ENCODE results near the gene GSTM4.
"Not testable (repeated sequence)": the region's sequence is repeated elsewhere in the genome, so short reads cannot be mapped to it uniquely, and the experiment has no call there.

Gene GSTM4

DNA sequence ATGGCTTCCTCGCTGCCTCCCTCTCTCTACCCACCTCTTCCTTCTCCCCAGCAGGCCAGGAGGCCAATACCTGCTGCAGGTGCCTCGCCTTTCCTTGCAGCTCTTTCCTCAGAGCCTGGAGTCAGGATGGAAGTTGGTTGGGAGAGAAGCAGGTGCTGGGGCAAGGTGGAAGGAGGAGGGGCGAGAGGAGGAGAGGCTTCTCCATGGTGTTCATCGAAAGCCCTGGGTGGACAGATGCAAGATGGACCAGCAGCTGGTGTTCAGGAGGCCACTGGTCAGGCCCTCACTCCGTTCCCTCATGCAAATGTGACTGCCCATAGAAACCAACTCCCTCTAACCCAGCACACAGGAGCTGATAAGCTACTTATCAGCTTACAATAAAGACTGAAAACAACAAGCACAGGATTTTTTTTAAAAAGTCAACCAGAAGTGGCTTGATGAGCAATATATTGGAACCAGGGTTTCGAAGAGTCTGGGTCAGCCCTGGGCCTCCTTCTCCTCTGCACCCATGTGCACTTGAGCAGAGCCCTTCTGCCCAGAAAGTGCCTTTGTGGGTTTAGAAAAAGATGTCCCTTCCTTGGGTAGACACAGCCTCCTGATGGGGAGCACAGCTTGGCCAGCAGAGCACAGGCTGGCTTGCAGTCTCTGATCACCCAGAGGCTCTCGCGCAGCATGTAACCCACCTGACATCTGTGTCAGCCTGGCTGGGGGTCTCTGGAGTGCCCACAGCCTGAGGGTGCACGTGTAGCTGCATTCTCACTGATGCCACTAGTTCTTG is 16.6 kb upstream of the GSTM4 start:
- no peak for DNase-seq (ENCODE audit: low read depth)

DNA sequence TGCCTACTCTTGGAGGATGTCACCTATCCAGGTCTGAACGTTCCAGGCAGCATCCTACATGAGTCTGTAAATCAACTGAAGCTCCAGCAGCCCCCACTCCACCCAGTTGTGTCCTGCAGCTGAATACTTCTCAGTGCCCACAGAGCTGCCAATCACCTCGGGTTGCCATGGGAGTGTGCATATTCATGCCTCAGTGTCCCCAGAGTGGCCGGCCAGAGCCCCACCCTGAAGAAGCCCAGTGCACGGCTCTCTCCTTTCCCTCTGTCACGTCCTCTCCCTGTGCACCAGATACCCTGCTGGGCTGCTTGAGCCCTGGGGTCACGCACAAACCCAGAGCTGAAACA is 16.1 kb upstream of the GSTM4 start:
- no peak for DNase-seq (ENCODE audit: low read depth)

DNA sequence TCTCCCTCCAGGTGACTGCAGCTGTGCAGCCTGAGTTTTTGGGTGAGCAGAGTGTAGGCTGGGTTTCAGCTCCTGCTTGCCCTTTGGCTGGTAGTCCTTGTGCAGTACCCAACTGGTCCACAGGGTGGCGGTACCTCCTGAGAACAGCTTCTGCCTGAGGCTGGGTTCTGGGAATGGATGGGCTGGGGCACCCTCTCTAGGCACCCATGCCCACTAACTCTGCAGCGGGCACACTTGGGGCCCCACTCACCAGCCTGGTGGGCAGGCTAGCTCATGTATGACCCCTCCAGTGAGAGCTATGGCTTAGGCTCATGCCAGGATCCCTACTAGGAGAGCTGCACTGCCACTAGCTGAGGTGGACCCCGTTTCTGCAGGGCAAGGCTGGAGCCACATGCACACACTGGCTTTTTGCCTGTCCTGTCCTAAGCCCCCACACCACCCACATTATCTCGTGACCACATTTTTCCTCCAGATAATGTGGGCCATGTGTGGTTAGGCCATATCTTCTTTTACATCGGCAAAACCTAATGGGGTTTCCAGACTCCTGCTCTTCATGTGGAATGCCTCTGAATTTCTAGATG is 15.5 kb upstream of the GSTM4 start:
- no peak for DNase-seq (ENCODE audit: low read depth)

GRCh38 chr1:109641078-109641740 is 14.7 kb upstream of the GSTM4 start:
- DNase-seq (ENCODE audit: low read depth), result no peak

DNA sequence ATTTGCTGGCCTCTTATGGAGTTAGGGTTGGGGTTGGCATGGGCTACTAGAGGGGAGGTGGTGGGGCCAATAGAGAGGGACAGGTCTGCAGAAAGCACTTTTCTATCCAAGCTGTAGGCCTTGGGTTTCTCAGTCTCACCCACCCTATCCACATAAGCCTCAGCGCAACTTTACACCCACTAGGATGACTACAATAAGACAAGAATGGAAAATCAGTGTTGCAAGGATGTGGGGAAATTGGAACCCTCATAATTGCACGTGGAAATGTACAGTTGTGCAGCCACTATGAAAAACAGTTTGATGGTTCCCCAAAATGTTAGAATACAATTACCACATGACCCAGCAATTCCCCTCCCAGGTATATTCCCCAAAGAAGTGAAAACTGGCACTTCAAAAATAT is 14.0 kb upstream of the GSTM4 start:
- DNase-seq (ENCODE audit: low read depth), result no peak

GRCh38 chr1:109642626-109643025 is 13.3 kb upstream of the GSTM4 start:
- no peak for DNase-seq (ENCODE audit: low read depth)

DNA sequence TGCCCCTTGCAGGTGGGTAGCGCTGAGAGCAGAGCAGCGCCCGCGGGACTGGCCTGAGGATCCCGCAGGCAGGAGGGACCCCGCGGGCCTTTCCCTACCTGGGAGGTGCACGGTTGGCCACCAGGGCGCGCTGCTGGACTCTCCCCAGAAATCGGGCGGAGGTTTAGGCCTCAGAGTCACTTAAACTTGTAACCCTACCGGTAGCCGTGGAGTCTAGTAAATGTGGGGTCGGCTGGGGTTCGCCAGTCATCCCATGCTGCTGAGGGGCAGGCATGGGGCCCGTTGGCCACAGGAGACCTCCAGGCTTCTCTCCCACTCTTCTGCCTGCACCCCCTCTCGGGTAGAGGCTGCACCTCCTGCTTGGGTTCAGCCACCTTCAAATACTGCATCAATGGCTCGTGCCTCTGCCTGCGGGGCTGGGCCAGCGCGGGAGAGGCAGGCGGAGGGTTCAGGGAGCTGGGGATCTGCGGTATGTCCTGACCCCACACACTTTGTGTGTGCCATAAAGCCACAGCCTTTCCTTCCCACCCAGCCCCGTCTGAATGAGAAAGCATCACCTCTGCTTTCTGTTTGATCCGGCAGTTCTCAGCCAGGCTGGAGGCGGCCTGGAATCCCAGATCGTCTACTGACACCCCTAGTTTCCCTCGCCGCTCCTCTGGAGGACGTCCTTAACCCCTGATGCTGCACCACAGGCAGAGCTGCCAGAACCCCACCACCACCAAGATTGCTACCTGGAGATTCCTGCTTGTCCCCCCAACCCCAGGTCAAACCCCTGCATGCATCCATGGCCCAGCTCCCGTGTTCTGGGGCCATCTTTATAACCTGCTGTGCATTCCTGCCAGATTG is 12.3 kb upstream of the GSTM4 start:
- DNase-seq (ENCODE audit: low read depth), result no peak

GRCh38 chr1:109644670-109645069 is 11.2 kb upstream of the GSTM4 start:
- no peak for DNase-seq (ENCODE audit: low read depth)

GRCh38 chr1:109649491-109649914 is 6.4 kb upstream of the GSTM4 start:
- DNase-seq (ENCODE audit: low read depth), result peak; percentile 38

- no peak for DNase-seq (ENCODE audit: low read depth)
Observed at GRCh38 chr1:109650609-109651008, 5.3 kb upstream of the GSTM4 start.

- no peak for DNase-seq (ENCODE audit: low read depth)
Observed at GRCh38 chr1:109652402-109652801, 3.5 kb upstream of the GSTM4 start.

DNA sequence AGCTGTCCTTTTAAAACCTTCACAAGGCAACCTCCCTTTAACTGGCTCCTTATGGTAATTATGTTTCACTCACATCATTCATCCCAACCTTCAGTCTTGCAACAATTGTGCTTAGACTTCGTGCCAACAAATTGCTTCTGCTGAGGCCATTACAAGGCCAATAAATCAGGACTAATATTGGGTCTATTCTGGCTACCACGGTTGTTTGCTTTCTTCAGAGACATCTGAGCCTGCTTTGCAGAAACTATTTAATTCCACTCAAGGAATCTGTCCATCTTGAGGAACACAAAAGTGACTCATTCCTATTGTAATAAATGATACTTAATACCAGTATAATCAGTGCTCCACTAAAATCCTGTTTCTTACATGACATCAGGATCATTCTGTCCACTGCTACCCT is 2.6 kb upstream of the GSTM4 start:
- no peak for DNase-seq (ENCODE audit: low read depth)

GRCh38 chr1:109654519-109654918 is 1.4 kb upstream of the GSTM4 start:
- DNase-seq (ENCODE audit: low read depth), result no peak

DNA sequence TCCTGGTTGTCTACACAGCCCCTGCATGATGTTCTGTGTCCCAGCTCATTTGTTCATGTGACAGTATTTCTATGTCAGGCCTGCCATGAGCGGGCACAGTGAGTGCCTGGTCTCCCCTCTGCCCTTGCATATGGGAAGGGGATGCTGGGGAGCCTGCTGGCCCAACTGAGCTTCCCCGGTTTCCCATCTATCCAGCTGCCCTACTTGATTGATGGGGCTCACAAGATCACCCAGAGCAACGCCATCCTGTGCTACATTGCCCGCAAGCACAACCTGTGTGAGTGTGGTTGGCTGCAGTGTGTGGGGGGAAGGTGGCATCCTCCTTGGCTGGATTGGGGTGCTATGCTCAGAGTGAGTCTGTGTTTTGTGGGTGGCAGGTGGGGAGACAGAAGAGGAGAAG is 1.5 kb downstream of the GSTM4 start:
- no peak for DNase-seq (ENCODE audit: low read depth)

GRCh38 chr1:109657970-109658369 is 2.1 kb downstream of the GSTM4 start:
- DNase-seq (ENCODE audit: low read depth), result no peak

DNA sequence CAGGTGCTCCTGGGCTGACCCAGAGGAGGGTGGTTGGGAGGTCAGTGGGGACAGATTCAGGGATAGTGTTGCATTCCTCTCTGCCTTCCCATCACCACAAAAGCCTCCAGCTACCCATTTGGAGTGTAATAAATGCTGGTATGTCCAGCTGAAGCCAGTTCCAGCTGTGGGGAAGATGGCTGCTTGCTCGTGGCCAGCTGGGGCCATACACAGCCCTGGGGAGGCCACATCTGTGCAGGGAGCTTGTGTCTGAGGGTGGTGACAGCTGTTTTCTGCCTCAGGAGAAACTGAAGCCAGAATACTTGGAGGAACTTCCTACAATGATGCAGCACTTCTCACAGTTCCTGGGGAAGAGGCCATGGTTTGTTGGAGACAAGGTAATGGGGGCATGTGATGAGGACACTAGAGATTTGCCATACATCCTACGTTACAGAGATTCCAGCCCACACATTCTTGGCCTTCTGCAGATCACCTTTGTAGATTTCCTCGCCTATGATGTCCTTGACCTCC is 2.7 kb downstream of the GSTM4 start:
- DNase-seq (ENCODE audit: low read depth), result no peak

GRCh38 chr1:109659145-109659544 is 3.2 kb downstream of the GSTM4 start:
- no peak for DNase-seq (ENCODE audit: low read depth)

- no peak for DNase-seq (ENCODE audit: low read depth)
Observed at GRCh38 chr1:109659997-109660690, 4.2 kb downstream of the GSTM4 start.

- DNase-seq (ENCODE audit: low read depth), result not testable (repeated sequence)
Observed at GRCh38 chr1:109660691-109661026, 4.8 kb downstream of the GSTM4 start.

GRCh38 chr1:109661391-109661790 is 5.5 kb downstream of the GSTM4 start:
- DNase-seq (ENCODE audit: low read depth), result no peak

GRCh38 chr1:109664671-109665070 is 8.8 kb downstream of the GSTM4 start:
- DNase-seq (ENCODE audit: low read depth), result no peak
